Lung (tissue), 12 donors: Measurements from ENCODE around the gene STEAP2. TPM values are rescaled to one million over a fixed set of nuclear protein-coding genes. Genes with fewer than 3 reads are reported as not detected.

Experiments used
- ATAC-seq: fragments of 200-7000 bp; cut with Tn5 transposase; one replicate; pipeline ENCODE4 v1.9.1; 2020; ENCODE audit warnings: moderate number of reproducible peaks; ENCODE audit not compliant: insufficient read depth, low FRiP score
- DNase-seq, 3 donors: peaks; one replicate each; pipeline ENCODE4 v3.0.0-alpha.2; 2013 to 2017
- H3K27ac ChIP-seq, 2 donors: one replicate each; pipeline ENCODE4 v1.5.1; 2013; ENCODE audit warnings: mild to moderate bottlenecking in 2 of 2, moderate library complexity in 2 of 2, control low read depth in 1 of 2, inconsistent platforms in 1 of 2, low read depth in 1 of 2, low read length in 1 of 2
- H3K27me3 ChIP-seq, 3 donors: one replicate each; pipeline ENCODE4 v1.5.1; 2013; ENCODE audit warnings: low read length in 2 of 3; ENCODE audit not compliant: control insufficient read depth in 3 of 3, insufficient read depth in 3 of 3
- H3K36me3 ChIP-seq, 4 donors: one replicate each; pipeline ENCODE4 v1.5.1; 2013; ENCODE audit warnings: low read length in 4 of 4, mild to moderate bottlenecking in 1 of 4, moderate library complexity in 1 of 4; ENCODE audit not compliant: control insufficient read depth in 4 of 4, insufficient read depth in 4 of 4
- H3K4me1 ChIP-seq, 5 donors: one replicate each; pipeline ENCODE4 v1.5.1; 2013; ENCODE audit warnings: low read length in 5 of 5, mild to moderate bottlenecking in 2 of 5, moderate library complexity in 1 of 5; ENCODE audit not compliant: control insufficient read depth in 5 of 5, insufficient read depth in 5 of 5
- H3K4me3 ChIP-seq: one replicate; pipeline ENCODE4 v1.5.1; 2013; ENCODE audit warnings: mild to moderate bottlenecking, control low read depth, moderate library complexity
- H3K9ac ChIP-seq, 2 donors: one replicate each; pipeline ENCODE4 v1.5.1; 2013; ENCODE audit warnings: low read length in 2 of 2, control low read depth in 1 of 2; ENCODE audit not compliant: insufficient read depth in 1 of 2
- H3K9me3 ChIP-seq, 4 donors: one replicate each; pipeline ENCODE4 v1.5.1; 2013; ENCODE audit warnings: low read length in 3 of 4, mild to moderate bottlenecking in 1 of 4, moderate library complexity in 1 of 4; ENCODE audit not compliant: control insufficient read depth in 4 of 4, insufficient read depth in 3 of 4
- WGBS, 2 donors: extraction: QIAGEN DNeasy Blood & Tissue Kit; methylation state at CpG; one replicate each; pipeline ENCODE4 v1.1.7; 2013; 5-methylcytosine and 5-hydroxymethylcytosine counted together
- polyA plus RNA-seq, 2 donors: library from polyadenylated mRNA; stranded (reverse); fragments of 200-250 nt; gene quantifications; one replicate each; pipeline ENCODE4 v1.2.1, GENCODE V29; 2013
- total RNA-seq, 2 donors: library from RNA; depleted of rRNA in 1 of 2; stranded (reverse); fragments of >200 nt in 1 of 2; gene quantifications; one replicate each; pipeline ENCODE4 v1.2.1, GENCODE V29; 2014 to 2021
- TF ChIP-seq, protein P1 (sequence below): IDR thresholded peaks from 2 replicates; pipeline ENCODE4 v1.5.1; 2012; ENCODE audit warnings: mild to moderate bottlenecking; ENCODE audit errors: control extremely low read depth, extremely low read depth
- donor health status: control.
- donor health status: control.
- donor health status: Bipolar disorder and iron deficiency.
- donor health status: healthy.
- donor health status: DM: yes; HTN: yes; CAD: no.

Gene STEAP2
- total and polyA plus RNA-seq, 4 donors, result 5.3 to 16.7 (median 11.2) TPM

DNA sequence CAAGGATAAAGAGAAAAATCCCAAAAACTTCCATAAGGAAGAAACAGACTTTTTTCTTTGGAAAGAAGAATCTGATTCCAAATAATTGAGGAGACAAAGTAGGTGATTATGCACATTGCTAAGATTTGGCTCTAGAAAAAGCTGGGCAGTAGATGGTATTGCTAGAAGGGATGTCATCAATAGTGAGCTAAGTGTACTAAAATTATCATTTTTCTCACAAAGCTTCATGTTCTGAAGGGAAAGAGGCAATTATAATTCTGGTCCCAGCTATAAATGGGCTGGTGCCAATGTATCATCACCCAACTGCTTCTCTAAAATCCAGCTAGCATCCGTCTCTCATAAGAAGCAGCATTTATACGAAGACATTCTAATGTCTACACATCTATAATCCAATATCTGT lies 33.4 kb upstream of the STEAP2 start:
- Histone ChIP-seq H3K27me3 (no peaks in the 10 kb centered on the region), H3K4me1 (peaks cover 0 to 3% (median 0%) of the 10 kb centered on the region in 5 donors), H3K36me3 (no peaks in the 10 kb centered on the region), H3K27ac (no peak overlapping the region), H3K9me3 (no peaks in the 10 kb centered on the region), H3K9ac (no peak overlapping the region), H3K4me3 (no peak overlapping the region)
- ATAC-seq, result no peak
- DNase-seq, result no peak
- WGBS, 2 donors, result 94 to 99% methylated on average over 2 of the region's 2 CpGs
- TF ChIP-seq, protein P1, sequence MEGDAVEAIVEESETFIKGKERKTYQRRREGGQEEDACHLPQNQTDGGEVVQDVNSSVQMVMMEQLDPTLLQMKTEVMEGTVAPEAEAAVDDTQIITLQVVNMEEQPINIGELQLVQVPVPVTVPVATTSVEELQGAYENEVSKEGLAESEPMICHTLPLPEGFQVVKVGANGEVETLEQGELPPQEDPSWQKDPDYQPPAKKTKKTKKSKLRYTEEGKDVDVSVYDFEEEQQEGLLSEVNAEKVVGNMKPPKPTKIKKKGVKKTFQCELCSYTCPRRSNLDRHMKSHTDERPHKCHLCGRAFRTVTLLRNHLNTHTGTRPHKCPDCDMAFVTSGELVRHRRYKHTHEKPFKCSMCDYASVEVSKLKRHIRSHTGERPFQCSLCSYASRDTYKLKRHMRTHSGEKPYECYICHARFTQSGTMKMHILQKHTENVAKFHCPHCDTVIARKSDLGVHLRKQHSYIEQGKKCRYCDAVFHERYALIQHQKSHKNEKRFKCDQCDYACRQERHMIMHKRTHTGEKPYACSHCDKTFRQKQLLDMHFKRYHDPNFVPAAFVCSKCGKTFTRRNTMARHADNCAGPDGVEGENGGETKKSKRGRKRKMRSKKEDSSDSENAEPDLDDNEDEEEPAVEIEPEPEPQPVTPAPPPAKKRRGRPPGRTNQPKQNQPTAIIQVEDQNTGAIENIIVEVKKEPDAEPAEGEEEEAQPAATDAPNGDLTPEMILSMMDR, result no peak

GRCh38 chr7:90178679-90179278 lies 32.8 kb upstream of the STEAP2 start:
- Histone ChIP-seq H3K4me1 (peaks cover 0 to 3% (median 0%) of the 10 kb centered on the region in 5 donors), H3K27me3 (no peaks in the 10 kb centered on the region), H3K4me3 (no peak overlapping the region), H3K9me3 (no peaks in the 10 kb centered on the region), H3K9ac (no peak overlapping the region), H3K36me3 (no peaks in the 10 kb centered on the region), H3K27ac (no peak overlapping the region)
- ATAC-seq (no peak), DNase-seq (no peak)
- 69 to 78% methylated on average over 6 of the region's 6 CpGs for WGBS, 2 donors
- TF ChIP-seq, protein P1, result no peak

DNA sequence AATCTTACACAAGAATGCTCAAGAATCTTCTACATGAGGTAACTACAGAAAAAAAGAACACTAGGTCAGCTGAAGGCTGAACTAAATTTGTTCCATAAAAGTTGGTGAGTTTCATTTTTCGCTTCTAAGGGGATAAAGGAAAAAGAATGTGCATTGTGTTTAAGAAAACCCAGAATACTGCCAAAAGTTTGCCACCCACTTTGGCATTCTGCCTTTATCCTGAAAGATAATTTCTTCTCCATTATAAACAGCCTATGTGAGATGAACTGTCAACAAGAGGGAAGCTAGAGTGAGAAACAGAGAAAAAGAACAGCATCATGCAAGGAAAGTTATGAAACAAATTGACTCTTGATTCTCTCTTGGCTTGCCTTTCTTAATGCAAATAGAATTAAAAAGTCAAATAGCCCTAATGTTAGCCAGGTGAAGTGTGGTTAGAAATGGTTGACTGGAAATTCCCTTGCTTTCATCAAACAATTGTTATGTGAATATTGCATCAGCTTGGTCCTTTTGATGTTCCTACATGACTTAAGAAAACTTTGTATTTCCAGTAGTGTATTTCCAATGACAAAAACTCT lies 31.4 kb upstream of the STEAP2 start:
- no peaks in the 10 kb centered on the region for H3K9me3 ChIP-seq
- no peaks in the 10 kb centered on the region for H3K36me3 ChIP-seq
- DNase-seq, result peak in 1 of 3 donors; percentile 4
- no peak for ATAC-seq
- TF ChIP-seq, protein P1, result no peak
- H3K27ac ChIP-seq, result no peak overlapping the region
- no peak overlapping the region for H3K4me3 ChIP-seq
- no peaks in the 10 kb centered on the region for H3K27me3 ChIP-seq
- WGBS, 2 donors, result 50 to 55% methylated on average over 1 of the region's 1 CpG
- H3K4me1 ChIP-seq, result peaks cover 0 to 3% (median 0%) of the 10 kb centered on the region in 5 donors
- no peak overlapping the region for H3K9ac ChIP-seq
